ENCODE results near the gene SYNCRIP.

- TF ChIP-seq CTCF (IDR thresholded peaks at IDR 0.05) (no peak), EZH2 (IDR thresholded peaks at IDR 0.05; ENCODE audit: borderline replicate concordance, insufficient read depth, low read depth, low read length, poor library complexity, severe bottlenecking) (no peak)
Measured at GRCh38 chr6:85610182-85610895, 32.3 kb downstream of the SYNCRIP start.

Data from B cell (primary cell).